GM23248 (cell line): Measurements from ENCODE around the gene LYPD3. TPM values are rescaled to one million over a fixed set of nuclear protein-coding genes. Genes with fewer than 3 reads are reported as not detected.

ENCODE experiments used
- DNase-seq: peaks from one replicate; pipeline ENCODE4 v3.0.0-alpha.2; 2015
- H2AFZ ChIP-seq: fragments of 200-600 bp; sonication (generic); 2 replicates; pipeline ENCODE4 v1.6.1; 2016; ENCODE audit warnings: antibody characterized with exemption
- H3F3A ChIP-seq: fragments of 200-600 bp; sonication (generic); 2 replicates; pipeline ENCODE4 v1.6.1; 2016; ENCODE audit warnings: mild to moderate bottlenecking, antibody characterized with exemption, mixed run types; ENCODE audit not compliant: insufficient read depth
- H3K27ac ChIP-seq: fragments of 200-600 bp; sonication (generic); 2 replicates; pipeline ENCODE4 v1.5.1; 2016; ENCODE audit warnings: mild to moderate bottlenecking
- H3K27me3 ChIP-seq: fragments of 200-600 bp; sonication (generic); replicated peaks from 2 replicates; pipeline ENCODE4 v1.6.1; 2016; ENCODE audit warnings: mild to moderate bottlenecking; ENCODE audit not compliant: insufficient read depth
- H3K36me3 ChIP-seq: fragments of 200-600 bp; sonication (generic); 2 replicates; pipeline ENCODE4 v1.6.1; 2016; ENCODE audit warnings: low read depth, mild to moderate bottlenecking
- H3K4me1 ChIP-seq: fragments of 200-600 bp; sonication (generic); 2 replicates; pipeline ENCODE4 v1.6.1; 2016; ENCODE audit warnings: mild to moderate bottlenecking; ENCODE audit not compliant: insufficient read depth
- H3K4me2 ChIP-seq: fragments of 200-600 bp; sonication (generic); one replicate; pipeline ENCODE4 v1.6.1; 2016; ENCODE audit warnings: mild to moderate bottlenecking; ENCODE audit not compliant: unreplicated experiment
- H3K4me3 ChIP-seq: fragments of 200-600 bp; sonication (generic); 2 replicates; pipeline ENCODE4 v1.5.1; 2016; ENCODE audit warnings: mild to moderate bottlenecking
- H3K79me2 ChIP-seq: fragments of 200-600 bp; sonication (generic); 2 replicates; pipeline ENCODE4 v1.6.1; 2016; ENCODE audit warnings: mild to moderate bottlenecking; ENCODE audit not compliant: insufficient read depth
- H3K9ac ChIP-seq: fragments of 200-600 bp; sonication (generic); 2 replicates; pipeline ENCODE4 v1.6.1; 2016; ENCODE audit warnings: mild to moderate bottlenecking
- H3K9me2 ChIP-seq: fragments of 200-600 bp; sonication (generic); 2 replicates; pipeline ENCODE4 v1.6.1; 2016; ENCODE audit warnings: mixed run types, mild to moderate bottlenecking, moderate library complexity; ENCODE audit not compliant: insufficient read depth
- H3K9me3 ChIP-seq: fragments of 200-600 bp; sonication (generic); one replicate; pipeline ENCODE4 v1.6.1; 2017; ENCODE audit warnings: low read depth
- H4K20me1 ChIP-seq: fragments of 200-600 bp; sonication (generic); 2 replicates; pipeline ENCODE4 v1.6.0; 2016; ENCODE audit not compliant: insufficient read depth
- EZH2 ChIP-seq: fragments of 200-600 bp; sonication (generic); IDR thresholded peaks from 2 replicates; pipeline ENCODE4 v1.6.1; 2018; ENCODE audit warnings: antibody characterized with exemption, mild to moderate bottlenecking; ENCODE audit not compliant: insufficient read depth, poor library complexity, severe bottlenecking
- EZH2phosphoT487 ChIP-seq: fragments of 200-600 bp; sonication (generic); IDR thresholded peaks from 2 replicates; pipeline ENCODE4 v1.6.1; 2018; ENCODE audit warnings: antibody characterized with exemption, moderate library complexity, mild to moderate bottlenecking, low read depth; ENCODE audit not compliant: insufficient read depth
- WGBS, 2 experiments: methylation state at CpG; one replicate each; pipeline ENCODE4 v1.1.6; 2015 to 2017; ENCODE audit warnings: low lambda C conversion rate in 2 of 2, low coverage in 1 of 2; ENCODE audit errors: missing lambda C conversion rate in 2 of 2; 5-methylcytosine and 5-hydroxymethylcytosine counted together
- in situ Hi-C: fragments of 300-500 bp; cut with MboI; formaldehyde crosslinking; loops from 2 replicates; pipeline ENCODE4 v1.15.0; 2020
- polyA plus RNA-seq: library from polyadenylated mRNA; unstranded; fragments of >200 nt; fragmentation: Nextera tagmentation; extraction: Ambion mirVana; gene quantifications from 2 replicates; pipeline ENCODE4 v1.2.1, GENCODE V29; 2016
- total RNA-seq: library from RNA; depleted of rRNA; stranded (reverse); fragments of >200 nt; shearing (Covaris generic); gene quantifications from 2 replicates; pipeline ENCODE4 v1.2.3, GENCODE V29; 2014

Gene LYPD3
- total and polyA plus RNA-seq, 2 experiments from 2014 or later = 0.28 TPM; not detected in 1

DNA sequence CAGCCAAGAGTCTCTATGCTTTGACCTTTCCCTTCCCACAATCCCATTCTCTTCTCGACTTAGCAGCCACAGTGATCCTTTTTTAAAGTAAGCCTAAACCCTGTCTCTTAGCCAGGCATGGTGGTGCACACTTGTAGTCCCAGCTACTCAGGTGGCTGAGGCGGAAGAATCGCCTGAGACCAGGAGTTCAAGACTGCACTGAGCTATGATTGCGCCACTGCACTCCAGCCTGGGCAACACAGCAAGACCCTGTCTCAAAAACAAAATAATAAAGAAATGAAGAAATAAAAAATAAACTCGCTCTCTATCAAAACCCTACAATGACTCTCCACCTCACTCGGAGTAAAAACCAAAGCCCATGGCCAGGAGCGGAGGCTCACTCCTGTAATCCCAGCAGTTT lies 36.0 kb downstream of the LYPD3 start:
- in situ Hi-C loops = no loop called here

DNA sequence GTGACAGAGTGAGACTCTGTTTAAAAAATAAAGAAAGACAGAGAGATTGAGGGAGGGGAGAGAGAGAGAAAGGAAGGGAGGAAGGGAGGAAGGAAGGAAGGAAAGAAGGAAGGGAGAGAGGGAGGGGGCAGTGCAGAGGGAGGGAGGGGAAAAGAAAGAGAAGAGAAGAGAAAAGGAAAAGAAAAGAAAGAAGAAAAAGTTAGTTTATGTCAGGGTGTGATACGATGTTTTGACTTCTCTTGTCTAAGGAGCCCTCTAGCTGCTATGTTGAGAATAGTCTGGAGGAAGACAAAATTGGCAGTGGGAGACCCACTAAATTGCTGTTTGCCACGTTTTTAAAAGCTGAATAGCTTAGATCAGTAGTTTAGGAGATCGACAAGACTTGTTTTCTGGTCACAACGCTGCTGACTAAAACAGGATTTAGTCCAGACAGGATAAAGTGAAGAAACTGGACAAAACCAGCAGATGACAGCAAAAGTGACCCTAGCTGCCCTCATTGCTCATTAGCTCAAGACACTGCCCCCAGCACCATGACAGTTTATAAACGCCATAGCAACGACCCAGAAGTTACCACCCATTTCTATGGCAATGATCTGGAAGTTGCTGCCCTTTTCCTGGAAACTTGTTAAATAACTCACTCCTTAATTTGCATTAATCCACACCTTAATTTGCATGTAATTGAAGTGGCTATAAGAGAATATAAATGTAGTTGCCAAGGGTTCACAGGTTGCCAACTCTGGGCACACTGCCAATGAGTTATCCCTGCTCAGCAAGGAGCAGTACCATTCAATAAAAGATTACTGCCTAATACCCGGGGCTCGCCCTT lies 39.6 kb downstream of the LYPD3 start:
- Histone ChIP-seq H3K9ac (0 out of 2 replicates have a peak overlapping the region, but pooled peaks have one; percentile 1), H3K27me3 (no peaks in the 10 kb centered on the region), H3K4me1 (no peaks in the 10 kb centered on the region), H2AFZ (peak overlapping the region; percentile 70), H3K4me3 (no peak overlapping the region), H3K79me2 (no peaks in the 10 kb centered on the region), H3K9me3 (no peaks in the 10 kb centered on the region), H3K9me2 (no peaks in the 10 kb centered on the region), H3F3A (no peaks in the 10 kb centered on the region), H4K20me1 (no peaks in the 10 kb centered on the region), H3K27ac (no peak overlapping the region), H3K36me3 (no peaks in the 10 kb centered on the region), H3K4me2 (no peak overlapping the region)
- in situ Hi-C loops = no loop called here
- DNase-seq = peak; percentile 64
- 17 to 19% methylated on average over 7 to 8 of the region's 8 CpGs for WGBS, 2 experiments
- no peak for TF ChIP-seq EZH2phosphoT487
- no peak for TF ChIP-seq EZH2

More for the DNA sequence above, 36.0 kb downstream of the LYPD3 start:
- Histone ChIP-seq H3K4me1 (no peaks in the 10 kb centered on the region), H4K20me1 (no peaks in the 10 kb centered on the region), H2AFZ (no peak overlapping the region), H3K4me3 (no peak overlapping the region), H3K27me3 (no peaks in the 10 kb centered on the region), H3K79me2 (no peaks in the 10 kb centered on the region), H3K36me3 (no peaks in the 10 kb centered on the region), H3F3A (no peaks in the 10 kb centered on the region), H3K27ac (no peak overlapping the region), H3K9me2 (no peaks in the 10 kb centered on the region), H3K4me2 (no peak overlapping the region), H3K9ac (no peak overlapping the region), H3K9me3 (no peaks in the 10 kb centered on the region)
- WGBS, 2 experiments = 85 to 86% methylated on average over 7 of the region's 7 CpGs
- no peak for DNase-seq
- TF ChIP-seq EZH2phosphoT487 = no peak
- no peak for TF ChIP-seq EZH2

DNA sequence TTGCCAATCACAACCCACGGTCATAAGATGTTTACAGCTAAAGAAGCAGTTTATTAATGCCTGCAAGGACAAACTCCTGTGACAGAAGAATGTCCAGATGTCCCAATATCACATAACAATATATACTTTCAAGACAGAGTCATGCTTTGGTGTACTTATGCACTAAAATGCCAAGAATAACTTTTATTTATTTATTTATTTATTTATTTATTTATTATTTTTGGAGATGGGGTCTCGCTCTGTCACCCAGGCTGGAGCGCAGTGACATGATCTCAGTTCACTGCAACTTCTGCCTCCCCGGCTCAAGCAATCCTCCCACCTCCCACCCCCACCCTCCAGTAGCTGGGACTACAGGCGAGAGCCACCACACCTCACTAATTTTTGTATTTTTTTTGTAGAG lies 41.6 kb downstream of the LYPD3 start:
- in situ Hi-C loops = no loop called here
- Histone ChIP-seq H2AFZ (no peak overlapping the region), H3K27me3 (peaks cover 6% of the 10 kb centered on the region; the same call in 1 of the 2 replicates), H4K20me1 (no peaks in the 10 kb centered on the region), H3K9ac (no peak overlapping the region), H3K27ac (no peak overlapping the region), H3F3A (no peaks in the 10 kb centered on the region), H3K4me2 (no peak overlapping the region), H3K36me3 (no peaks in the 10 kb centered on the region), H3K4me1 (no peaks in the 10 kb centered on the region), H3K4me3 (no peak overlapping the region), H3K9me2 (no peaks in the 10 kb centered on the region), H3K79me2 (no peaks in the 10 kb centered on the region), H3K9me3 (no peaks in the 10 kb centered on the region)
- DNase-seq = no peak
- 71 to 73% methylated on average over 5 of the region's 5 CpGs for WGBS, 2 experiments
- TF ChIP-seq EZH2 = no peak
- no peak for TF ChIP-seq EZH2phosphoT487

DNA sequence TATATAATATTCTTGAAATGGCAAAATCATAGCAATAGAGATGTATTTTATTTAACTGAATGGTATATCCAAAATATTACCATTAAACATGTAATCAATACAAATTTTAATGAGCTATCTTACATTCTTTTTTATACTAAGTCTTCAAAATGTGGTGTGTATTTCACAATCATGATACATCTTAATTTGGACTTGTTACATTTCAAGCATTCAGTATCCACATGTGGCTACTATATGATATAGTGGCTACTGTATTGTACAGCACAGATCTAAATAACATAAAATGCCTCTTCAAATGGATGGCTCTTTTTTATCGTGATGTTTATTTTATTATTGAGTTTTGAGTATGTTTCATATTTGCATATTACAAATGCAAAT lies 42.7 kb downstream of the LYPD3 start:
- no peak overlapping the region for H3K4me2 ChIP-seq
- no peak for TF ChIP-seq EZH2phosphoT487
- TF ChIP-seq EZH2 = no peak
- in situ Hi-C loops = no loop called here
- no peaks in the 10 kb centered on the region for H3K36me3 ChIP-seq
- H3K9me2 ChIP-seq = no peaks in the 10 kb centered on the region
- no peak for DNase-seq
- peaks cover 6% of the 10 kb centered on the region; the same call in 1 of the 2 replicates for H3K27me3 ChIP-seq
- no peaks in the 10 kb centered on the region for H3K9me3 ChIP-seq
- no peak overlapping the region for H3K4me3 ChIP-seq
- WGBS, 2 experiments = 68 to 85% methylated on average over 1 of the region's 1 CpG
- H3K79me2 ChIP-seq = no peaks in the 10 kb centered on the region
- no peaks in the 10 kb centered on the region for H3F3A ChIP-seq
- no peaks in the 10 kb centered on the region for H4K20me1 ChIP-seq
- H3K9ac ChIP-seq = no peak overlapping the region
- H2AFZ ChIP-seq = no peak overlapping the region
- no peak overlapping the region for H3K27ac ChIP-seq
- H3K4me1 ChIP-seq = no peaks in the 10 kb centered on the region
